Measurements from ENCODE around the gene ASXL1. TPM values are rescaled to one million over a fixed set of nuclear protein-coding genes. Genes with fewer than 3 reads are reported as not detected.
A peak's percentile ranks its signal among the peaks of the same experiment; 100 is the strongest.

The ASXL1 gene
- total RNA-seq, 2 experiments from 2014 or later = 129 to 137 TPM

- ATAC-seq = no peak
- Mint-ChIP-seq H3K4me1 (ENCODE audit: low read depth) (peaks cover 10% of the 10 kb centered on the region), H3K36me3 (ENCODE audit: low read depth) (peaks cover 7% of the 10 kb centered on the region), H3K4me3 (no peak overlapping the region), H3K9me3 (no peaks in the 10 kb centered on the region), H3K27ac (no peak overlapping the region), H3K27me3 (no peaks in the 10 kb centered on the region)
- intact Hi-C loops (cut with micrococcal nuclease) = no loop called here
- CTCF ChIA-PET = interaction anchor here (0.8 to 1.1 kb wide), 2 partner anchors 53 to 185 kb away, joined by 4 to 5 read pairs; no protein-coding TSS in a partner anchor
- TF ChIP-seq CTCF (IDR thresholded peaks at IDR 0.05) = no peak
- POLR2A ChIA-PET = interaction anchor here (0.6 to 0.8 kb wide), 2 partner anchors 43 to 61 kb away, joined by 3 to 4 read pairs; no protein-coding TSS in a partner anchor
- DNase-seq = no peak
Measured at GRCh38 chr20:32467506-32468312, 109.6 kb downstream of the ASXL1 start.

GRCh38 chr20:32468313-32468640 is 110.1 kb downstream of the ASXL1 start:
- Mint-ChIP-seq H3K27me3 (no peaks in the 10 kb centered on the region), H3K4me3 (no peak overlapping the region), H3K9me3 (no peaks in the 10 kb centered on the region), H3K4me1 (ENCODE audit: low read depth) (peaks cover 10% of the 10 kb centered on the region), H3K27ac (no peak overlapping the region), H3K36me3 (ENCODE audit: low read depth) (peaks cover 7% of the 10 kb centered on the region)
- ChIA-PET POLR2A (interaction anchor here (0.6 to 1.0 kb wide), 2 partner anchors 41 to 62 kb away, joined by 4 read pairs; no protein-coding TSS in a partner anchor), CTCF (interaction anchor here (0.8 kb wide), 1 partner anchor 184 kb away, joined by 4 read pairs; no protein-coding TSS in a partner anchor)
- DNase-seq (no peak), ATAC-seq (no peak)
- no peak for TF ChIP-seq CTCF (IDR thresholded peaks at IDR 0.05)
- intact Hi-C loops (cut with micrococcal nuclease) = no loop called here

GRCh38 chr20:32468860-32469259 is 110.7 kb downstream of the ASXL1 start:
- H3K27me3 Mint-ChIP-seq = no peaks in the 10 kb centered on the region
- ChIA-PET CTCF (no interaction called here), POLR2A (interaction anchor here (1.0 kb wide), 1 partner anchor 40 kb away, joined by 4 read pairs; no protein-coding TSS in a partner anchor)
- intact Hi-C loops (cut with micrococcal nuclease) = no loop called here
- TF ChIP-seq CTCF (IDR thresholded peaks at IDR 0.05) = no peak
- peaks cover 13% of the 10 kb centered on the region for H3K4me1 Mint-ChIP-seq (ENCODE audit: low read depth)
- ATAC-seq (no peak), DNase-seq (no peak)
- no peaks in the 10 kb centered on the region for H3K9me3 Mint-ChIP-seq
- H3K27ac Mint-ChIP-seq = no peak overlapping the region
- no peak overlapping the region for H3K4me3 Mint-ChIP-seq
- H3K36me3 Mint-ChIP-seq (ENCODE audit: low read depth) = peaks cover 9% of the 10 kb centered on the region

- no peaks in the 10 kb centered on the region for H3K9me3 Mint-ChIP-seq
- ChIA-PET CTCF (interaction anchor here (0.8 to 1.4 kb wide), 3 partner anchors 22 to 182 kb away, joined by 3 to 4 read pairs (median 3); no protein-coding TSS in a partner anchor), POLR2A (no interaction called here)
- H3K4me1 Mint-ChIP-seq (ENCODE audit: low read depth) = peaks cover 13% of the 10 kb centered on the region
- peak; percentile 33 for TF ChIP-seq CTCF (IDR thresholded peaks at IDR 0.05)
- ATAC-seq = peak; percentile 70
- peak overlapping the region; percentile 59 for H3K27ac Mint-ChIP-seq
- peak; percentile 57 for DNase-seq
- intact Hi-C loops (cut with micrococcal nuclease) = no loop called here
- H3K36me3 Mint-ChIP-seq (ENCODE audit: low read depth) = peaks cover 9% of the 10 kb centered on the region
- H3K4me3 Mint-ChIP-seq = no peak overlapping the region
- H3K27me3 Mint-ChIP-seq = no peaks in the 10 kb centered on the region
Measured at GRCh38 chr20:32470025-32470861, 112.1 kb downstream of the ASXL1 start.
